Smooth muscle cell (in vitro differentiated cells): ENCODE data around the gene JADE2. TPM values are rescaled to one million over a fixed set of nuclear protein-coding genes. Genes with fewer than 3 reads are reported as not detected.

Experiments
- DNase-seq: peaks from one replicate; lab custom pipeline; 2025; ENCODE audit not compliant: unreplicated experiment; lab: John Stamatoyannopoulos, UW
- H2AFZ ChIP-seq: fragments of 200-600 bp; sonication (generic); 2 replicates; pipeline ENCODE4 v1.6.0; 2016; ENCODE audit warnings: antibody characterized with exemption, low read depth, mild to moderate bottlenecking
- H3F3A ChIP-seq: fragments of 200-600 bp; sonication (generic); 2 replicates; pipeline ENCODE4 v1.6.0; 2017; ENCODE audit warnings: antibody characterized with exemption, low read depth
- H3K27ac ChIP-seq: fragments of 200-600 bp; sonication (generic); 2 replicates; pipeline ENCODE4 v1.5.1; 2016; ENCODE audit warnings: low read depth, mild to moderate bottlenecking
- H3K27me3 ChIP-seq: fragments of 200-600 bp; sonication (generic); 2 replicates; pipeline ENCODE4 v1.6.1; 2016; ENCODE audit warnings: low read depth, mild to moderate bottlenecking
- H3K36me3 ChIP-seq: fragments of 200-600 bp; sonication (generic); 2 replicates; pipeline ENCODE4 v1.5.1; 2016; ENCODE audit warnings: low read depth
- H3K4me1 ChIP-seq: fragments of 200-600 bp; sonication (generic); 2 replicates; pipeline ENCODE4 v1.5.1; 2016; ENCODE audit warnings: low read depth
- H3K4me2 ChIP-seq: fragments of 200-600 bp; sonication (generic); 2 replicates; pipeline ENCODE4 v1.6.0; 2016; ENCODE audit warnings: mild to moderate bottlenecking
- H3K4me3 ChIP-seq: fragments of 200-600 bp; sonication (generic); 2 replicates; pipeline ENCODE4 v1.5.1; 2016; ENCODE audit warnings: mild to moderate bottlenecking
- H3K79me2 ChIP-seq: fragments of 200-600 bp; sonication (generic); 2 replicates; pipeline ENCODE4 v1.6.0; 2016; ENCODE audit warnings: low read depth, mild to moderate bottlenecking
- H3K9ac ChIP-seq: fragments of 200-600 bp; sonication (generic); 2 replicates; pipeline ENCODE4 v1.6.0; 2016; ENCODE audit warnings: low read depth
- H3K9me3 ChIP-seq: fragments of 200-600 bp; sonication (generic); replicated peaks from 2 replicates; pipeline ENCODE4 v1.5.1; 2016; ENCODE audit warnings: low read depth
- H4K20me1 ChIP-seq: fragments of 200-600 bp; sonication (generic); 2 replicates; pipeline ENCODE4 v1.6.0; 2016; ENCODE audit warnings: low read depth
- CTCF ChIP-seq: fragments of 200-600 bp; sonication (generic); IDR thresholded peaks from 2 replicates; pipeline ENCODE4 v1.5.1; 2017; ENCODE audit warnings: borderline replicate concordance, mild to moderate bottlenecking, antibody characterized with exemption; ENCODE audit not compliant: insufficient read depth, poor library complexity, severe bottlenecking
- WGBS: methylation state at CpG from one replicate; pipeline ENCODE4 v1.1.7; 2016; ENCODE audit warnings: low lambda C conversion rate; 5-methylcytosine and 5-hydroxymethylcytosine counted together
- polyA plus RNA-seq: library from polyadenylated mRNA; unstranded; fragments of >200 nt; fragmentation: Nextera tagmentation; extraction: Ambion mirVana; gene quantifications from 2 replicates; pipeline ENCODE4 v1.2.1, GENCODE V29; 2016
- total RNA-seq: library from RNA; depleted of rRNA; stranded (reverse); fragments of >200 nt; gene quantifications from 2 replicates; pipeline ENCODE4 v1.2.3, GENCODE V29; 2014

The JADE2 gene
- total and polyA plus RNA-seq, 2 experiments from 2014 or later, result 4.3 to 18.0 TPM

DNA sequence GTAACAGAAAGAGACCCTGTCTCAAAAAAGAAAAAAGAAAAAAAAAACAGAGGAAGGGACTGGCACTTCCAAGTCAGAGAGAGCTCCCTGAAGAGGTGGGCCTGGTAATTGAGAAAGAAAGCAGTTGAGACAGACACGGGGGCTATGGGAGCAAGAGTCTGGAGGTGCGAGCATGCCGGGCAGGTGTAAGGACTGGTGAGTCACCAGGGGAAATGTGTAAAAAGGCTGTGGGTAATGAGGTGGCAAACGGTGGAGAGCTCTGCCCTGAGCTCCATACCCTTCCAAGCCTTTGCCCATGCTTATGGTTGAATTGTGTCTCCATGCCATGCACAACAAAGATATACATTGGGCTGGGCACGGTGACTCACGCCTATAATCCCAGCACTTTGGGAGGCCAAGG, 18.0 kb upstream of the JADE2 start:
- peaks cover 18% of the 10 kb centered on the region for H3F3A ChIP-seq
- H3K4me3 ChIP-seq, result no peak overlapping the region
- TF ChIP-seq CTCF, result no peak
- H3K27me3 ChIP-seq, result no peaks in the 10 kb centered on the region
- H3K4me1 ChIP-seq, result peaks cover 16% of the 10 kb centered on the region
- no peak overlapping the region for H3K9ac ChIP-seq
- 80% methylated on average over 6 of the region's 6 CpGs for WGBS
- H3K4me2 ChIP-seq, result no peak overlapping the region
- no peaks in the 10 kb centered on the region for H3K79me2 ChIP-seq
- no peaks in the 10 kb centered on the region for H4K20me1 ChIP-seq
- no peak overlapping the region for H3K27ac ChIP-seq
- H3K36me3 ChIP-seq, result no peaks in the 10 kb centered on the region
- H2AFZ ChIP-seq, result no peak overlapping the region
- H3K9me3 ChIP-seq, result no peaks in the 10 kb centered on the region
- DNase-seq, result no peak

DNA sequence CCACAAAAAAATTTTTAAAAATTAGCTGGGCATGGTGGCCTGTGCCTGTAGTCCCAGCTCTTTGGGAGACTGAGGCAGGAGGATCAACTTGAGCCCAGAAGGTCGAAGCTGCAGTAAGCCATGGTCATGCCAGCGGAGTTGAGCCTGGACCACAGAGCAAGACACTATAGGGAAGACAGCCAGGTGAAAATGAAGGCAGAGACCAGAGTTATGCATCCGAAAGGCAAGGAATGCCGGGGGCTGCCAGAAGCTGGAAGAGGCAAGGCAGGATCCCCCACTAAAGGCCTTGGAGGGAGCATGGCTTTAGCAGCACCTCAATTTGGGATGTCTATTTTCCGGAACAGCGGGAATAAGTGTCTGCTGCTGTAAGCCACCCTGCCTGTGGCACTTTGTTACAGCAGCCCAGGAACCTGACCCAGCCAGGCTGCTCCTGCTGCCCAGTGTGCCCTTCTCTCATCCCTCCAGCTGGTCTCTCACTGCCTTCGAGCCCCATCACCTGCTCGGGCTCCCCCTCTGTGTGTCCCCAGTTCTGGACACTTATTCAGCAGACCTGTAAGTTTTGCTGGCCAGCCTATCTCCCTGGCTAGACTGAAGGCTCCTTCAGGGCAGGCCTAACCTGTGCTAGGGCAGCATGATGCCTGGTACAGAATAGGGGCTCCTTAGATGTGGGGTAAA, 16.8 kb upstream of the JADE2 start:
- Histone ChIP-seq H3K4me3 (no peak overlapping the region), H3F3A (peaks cover 16% of the 10 kb centered on the region), H3K79me2 (no peaks in the 10 kb centered on the region), H3K4me2 (no peak overlapping the region), H3K36me3 (no peaks in the 10 kb centered on the region), H3K4me1 (peaks cover 15% of the 10 kb centered on the region), H2AFZ (no peak overlapping the region), H3K27ac (no peak overlapping the region), H4K20me1 (no peaks in the 10 kb centered on the region), H3K9ac (no peak overlapping the region), H3K9me3 (no peaks in the 10 kb centered on the region), H3K27me3 (no peaks in the 10 kb centered on the region)
- DNase-seq, result no peak
- TF ChIP-seq CTCF, result no peak
- WGBS, result 97% methylated on average over 8 of the region's 8 CpGs

- no peaks in the 10 kb centered on the region for H3K9me3 ChIP-seq
- no peak overlapping the region for H2AFZ ChIP-seq
- H3K27me3 ChIP-seq, result no peaks in the 10 kb centered on the region
- DNase-seq, result no peak
- TF ChIP-seq CTCF, result no peak
- WGBS, result 80% methylated on average over 13 of the region's 13 CpGs
- no peaks in the 10 kb centered on the region for H3K36me3 ChIP-seq
- H3K27ac ChIP-seq, result no peak overlapping the region
- peaks cover 11% of the 10 kb centered on the region for H3K4me1 ChIP-seq
- peaks cover 8% of the 10 kb centered on the region for H3F3A ChIP-seq
- no peak overlapping the region for H3K4me3 ChIP-seq
- no peaks in the 10 kb centered on the region for H3K79me2 ChIP-seq
- H4K20me1 ChIP-seq, result no peaks in the 10 kb centered on the region
- no peak overlapping the region for H3K4me2 ChIP-seq
- H3K9ac ChIP-seq, result no peak overlapping the region
Observed at GRCh38 chr5:134509308-134510040, 16.0 kb upstream of the JADE2 start.
